ENCODE measurements around the gene SCUBE2.

Gene SCUBE2

GRCh38 chr11:9091044-9091922 lies at the start of gene SCUBE2:
SCUBE2 (minus strand) TSS chr11:9091599; CDS start chr11:9091528, 71 bp downstream.
- no peak for DNase-seq

GRCh38 chr11:9141186-9141585 lies 49.8 kb upstream of the SCUBE2 start:
- no peak for DNase-seq

- no peak for DNase-seq
Measured at GRCh38 chr11:9139628-9140357, 48.4 kb upstream of the SCUBE2 start.

- no peak for DNase-seq
Measured at GRCh38 chr11:9138612-9139579, 47.5 kb upstream of the SCUBE2 start.

- no peak for DNase-seq
Measured at GRCh38 chr11:9138133-9138453, 46.7 kb upstream of the SCUBE2 start.

- no peak for DNase-seq
Measured at GRCh38 chr11:9137293-9138132, 46.1 kb upstream of the SCUBE2 start.

GRCh38 chr11:9136741-9137140 lies 45.3 kb upstream of the SCUBE2 start:
- no peak for DNase-seq

- no peak for DNase-seq
Measured at GRCh38 chr11:9133956-9134355, 42.6 kb upstream of the SCUBE2 start.

GRCh38 chr11:9132203-9132878 lies 40.9 kb upstream of the SCUBE2 start:
- no peak for DNase-seq

- no peak for DNase-seq
Measured at GRCh38 chr11:9130297-9130696, 38.9 kb upstream of the SCUBE2 start.

- DNase-seq, result no peak
Measured at GRCh38 chr11:9126636-9127035, 35.2 kb upstream of the SCUBE2 start.

- no peak for DNase-seq
Measured at GRCh38 chr11:9125185-9125886, 33.9 kb upstream of the SCUBE2 start.

- no peak for DNase-seq
Measured at GRCh38 chr11:9123595-9124304, 32.4 kb upstream of the SCUBE2 start.

- DNase-seq, result no peak
Measured at GRCh38 chr11:9121469-9121796, 30.0 kb upstream of the SCUBE2 start.

- DNase-seq, result no peak
Measured at GRCh38 chr11:9120664-9121468, 29.5 kb upstream of the SCUBE2 start.

- DNase-seq, result no peak
Measured at GRCh38 chr11:9118277-9118676, 26.9 kb upstream of the SCUBE2 start.

- DNase-seq, result no peak
Measured at GRCh38 chr11:9112075-9112474, 20.7 kb upstream of the SCUBE2 start.

GRCh38 chr11:9109858-9110731 lies 18.7 kb upstream of the SCUBE2 start:
- no peak for DNase-seq

Data from SIG-M5 (cell line).